AG20443 (cell line): Measurements from ENCODE around the gene SPON2.

Experiments
- DNase-seq: peaks from one replicate; pipeline ENCODE4 v3.0.0; 2012; ENCODE audit warnings: low spot score, mixed read lengths

Gene SPON2

GRCh38 chr4:1172228-1172851 is at the start of gene SPON2:
SPON2 (minus strand) TSS chr4:1172583.
- DNase-seq = peak; percentile 57

GRCh38 chr4:1221155-1221870 is 48.9 kb upstream of the SPON2 start:
- DNase-seq = no peak

- DNase-seq = no peak
Observed at GRCh38 chr4:1220566-1220965, 48.2 kb upstream of the SPON2 start.

DNA sequence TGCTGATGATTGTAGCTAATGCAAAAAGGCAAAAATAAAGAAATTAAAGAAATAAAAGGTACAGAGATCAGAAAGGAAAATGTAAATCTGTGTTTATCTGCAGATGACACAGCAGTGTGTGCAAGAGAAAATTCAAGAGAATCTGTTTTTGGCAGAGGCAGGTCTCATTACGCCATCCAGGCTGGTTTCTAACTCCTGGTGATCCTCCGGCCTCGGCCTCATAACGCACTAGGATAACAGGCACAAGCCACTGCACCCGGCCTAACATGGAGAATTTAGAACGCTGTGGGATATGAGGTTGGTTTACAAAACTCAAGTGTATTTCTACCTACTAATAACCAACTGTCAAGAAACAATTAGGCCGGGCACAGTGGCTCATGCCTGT is 47.2 kb upstream of the SPON2 start:
- DNase-seq = no peak

DNA sequence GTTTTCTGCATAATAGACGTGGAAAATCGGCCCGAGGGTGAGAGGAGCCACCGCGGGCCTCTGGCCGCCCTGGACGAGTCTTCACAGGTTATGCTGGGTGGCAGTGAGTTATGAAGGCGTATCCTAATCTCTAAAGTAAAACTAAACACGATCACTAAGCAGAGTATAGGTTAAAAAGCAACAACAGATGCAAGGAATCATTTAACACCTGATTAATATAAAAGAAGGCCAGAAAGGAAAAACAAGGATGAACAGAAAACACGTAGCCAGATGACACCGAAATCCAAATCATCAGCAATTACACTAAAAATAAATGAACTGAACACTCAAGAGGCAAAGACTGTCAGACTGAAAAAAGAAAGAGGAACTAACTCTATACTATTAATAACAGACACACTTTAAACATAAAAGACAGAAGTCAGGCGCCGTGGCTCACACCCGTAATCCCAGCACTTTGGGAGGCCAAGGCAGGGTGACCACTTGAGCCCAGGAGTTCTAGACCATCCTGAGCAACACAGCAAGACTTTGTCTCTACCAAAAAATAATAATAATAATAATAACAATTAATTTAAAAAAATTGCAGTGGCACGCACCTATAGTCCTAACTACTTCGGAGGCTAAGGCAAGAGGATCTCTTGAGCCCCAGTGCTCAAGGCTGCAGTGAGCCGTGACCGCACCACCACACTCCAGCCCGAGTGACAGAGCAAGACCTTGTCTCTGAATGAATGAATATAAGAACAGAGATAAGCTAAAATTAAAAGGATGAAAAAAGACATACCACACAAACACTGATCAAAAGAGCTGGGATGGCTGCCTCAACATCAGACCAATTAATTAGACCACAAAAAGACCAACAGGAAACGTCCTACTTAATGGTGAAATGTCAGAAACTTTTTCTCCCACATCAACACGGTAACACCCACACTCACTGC is 46.5 kb upstream of the SPON2 start:
- no peak for DNase-seq

- no peak for DNase-seq
Observed at GRCh38 chr4:1217366-1217765, 45.0 kb upstream of the SPON2 start.

GRCh38 chr4:1216869-1217294 is 44.5 kb upstream of the SPON2 start:
- no peak for DNase-seq

- no peak for DNase-seq
Observed at GRCh38 chr4:1216076-1216614, 43.8 kb upstream of the SPON2 start.

DNA sequence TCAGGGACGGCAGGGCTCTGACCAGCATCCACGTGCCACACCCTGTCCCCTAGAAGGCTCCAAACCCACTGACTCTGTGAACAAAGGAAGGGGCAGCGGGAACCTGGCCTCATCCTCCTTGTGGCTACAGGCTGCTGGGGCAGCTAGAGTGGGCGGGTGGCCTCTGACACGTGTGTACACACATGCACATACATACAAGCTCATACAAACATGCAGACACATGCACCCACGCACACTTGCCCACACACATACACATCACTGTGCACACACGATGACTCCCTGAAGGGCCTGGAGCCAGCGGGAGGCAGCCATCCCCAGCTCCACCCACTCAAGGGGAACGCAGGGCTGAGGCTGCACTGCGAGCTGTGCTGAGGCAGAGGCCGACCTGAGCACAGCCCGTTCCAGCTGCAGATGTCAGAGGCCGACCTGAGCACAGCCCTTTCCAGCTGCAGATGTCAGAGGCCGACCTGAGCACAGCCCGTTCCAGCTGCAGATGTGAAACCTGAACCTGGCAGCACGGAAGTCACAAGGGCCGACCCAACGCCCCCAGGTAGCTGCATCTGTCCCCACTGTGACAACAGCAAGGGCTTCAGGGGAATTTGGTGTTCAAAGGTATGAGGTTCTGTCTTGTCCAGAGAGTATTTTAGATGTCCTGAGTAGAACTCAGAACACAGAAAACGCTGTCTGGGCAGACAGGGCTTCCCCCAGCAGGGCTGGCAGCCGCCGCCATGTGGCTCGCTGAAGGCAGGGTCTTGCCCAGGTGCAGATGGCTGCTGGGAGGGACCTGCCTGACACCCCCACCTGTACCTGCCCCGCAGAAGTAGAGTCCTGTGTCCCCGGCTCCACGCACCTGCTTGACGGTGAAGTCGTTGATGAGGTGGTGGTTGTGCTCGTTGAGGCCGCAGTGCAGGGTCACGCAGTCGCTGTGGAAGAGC is 43.0 kb upstream of the SPON2 start:
- DNase-seq = no peak

DNA sequence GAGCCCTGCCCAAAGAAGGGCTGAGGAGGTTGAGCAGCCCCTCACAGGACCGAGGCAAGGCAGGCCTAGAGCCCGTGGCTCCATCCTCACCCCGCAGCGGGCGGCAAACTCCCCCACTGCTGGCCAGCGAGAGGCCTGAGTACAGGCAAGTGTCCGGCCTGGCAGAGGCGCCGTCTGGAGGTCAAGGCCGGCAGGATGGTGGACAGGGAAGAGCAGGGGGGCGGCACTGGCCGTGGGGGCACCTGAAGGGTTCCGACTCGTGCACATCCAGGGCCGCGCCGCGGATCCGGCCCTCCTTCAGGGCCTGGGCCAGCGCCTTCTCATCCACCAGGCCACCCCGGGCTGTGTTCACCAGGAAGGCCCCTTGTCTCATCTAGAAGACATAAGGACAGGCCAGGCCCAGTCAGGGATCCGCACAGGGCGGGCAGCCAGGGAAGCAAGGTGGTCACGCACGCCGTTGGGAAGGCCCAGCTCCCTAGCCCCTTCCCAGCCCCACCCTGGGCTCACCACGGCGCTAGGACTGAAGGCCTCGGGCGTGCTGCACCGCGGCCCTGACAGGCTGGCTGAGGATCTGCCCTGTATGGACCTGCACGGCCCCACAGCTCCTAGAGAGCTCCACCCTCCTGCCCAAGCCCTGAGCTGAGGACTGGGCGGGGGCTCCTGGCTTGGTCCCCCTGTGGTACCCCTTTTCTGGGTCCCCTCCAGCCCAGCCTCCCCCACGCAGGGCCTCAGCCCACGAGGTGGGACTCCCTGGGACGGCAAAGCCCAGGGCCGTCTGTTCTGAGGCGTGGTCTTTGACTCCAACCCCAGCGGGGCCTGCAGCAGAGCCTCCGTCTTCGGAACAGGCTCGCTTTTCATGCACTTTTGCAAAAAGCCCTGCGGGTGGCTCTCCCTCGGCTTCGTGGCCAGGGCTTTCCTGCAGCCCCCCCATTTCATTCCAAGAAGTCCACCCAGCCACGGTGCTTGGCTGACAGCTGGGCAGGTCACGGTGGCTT is 42.0 kb upstream of the SPON2 start:
- no peak for DNase-seq

DNA sequence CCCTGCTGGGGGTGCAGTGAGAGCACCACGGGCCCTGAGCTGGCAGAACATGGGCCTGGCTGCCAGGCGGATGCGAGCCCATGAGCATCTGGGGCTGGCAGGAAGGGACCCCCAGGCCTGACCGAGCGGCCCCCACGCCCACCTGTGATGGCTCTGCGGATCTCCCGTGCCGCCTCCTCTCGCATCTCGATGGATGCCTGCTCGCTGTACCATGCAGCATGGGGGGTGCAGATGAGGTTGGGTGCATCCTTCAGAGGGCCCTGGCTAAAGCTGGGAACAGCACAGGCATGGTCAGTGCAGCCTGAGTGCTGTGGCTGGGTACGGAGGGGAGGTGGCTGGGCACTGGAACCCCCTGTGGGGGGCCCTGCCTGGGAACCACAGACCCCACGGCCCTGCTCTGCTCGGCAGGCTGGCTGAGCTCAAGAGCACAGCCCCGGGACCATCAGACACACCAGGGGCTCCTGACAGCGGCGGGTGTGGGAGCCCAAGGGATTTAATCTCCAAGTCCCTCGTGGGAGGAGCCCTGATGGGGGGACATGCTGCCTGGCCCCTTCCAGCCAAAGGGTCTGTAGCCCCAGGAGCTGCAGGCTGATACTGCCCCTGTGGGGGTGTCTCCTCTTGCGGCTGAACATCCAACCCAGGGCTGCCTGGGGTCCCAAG is 41.1 kb upstream of the SPON2 start:
- DNase-seq = no peak

DNA sequence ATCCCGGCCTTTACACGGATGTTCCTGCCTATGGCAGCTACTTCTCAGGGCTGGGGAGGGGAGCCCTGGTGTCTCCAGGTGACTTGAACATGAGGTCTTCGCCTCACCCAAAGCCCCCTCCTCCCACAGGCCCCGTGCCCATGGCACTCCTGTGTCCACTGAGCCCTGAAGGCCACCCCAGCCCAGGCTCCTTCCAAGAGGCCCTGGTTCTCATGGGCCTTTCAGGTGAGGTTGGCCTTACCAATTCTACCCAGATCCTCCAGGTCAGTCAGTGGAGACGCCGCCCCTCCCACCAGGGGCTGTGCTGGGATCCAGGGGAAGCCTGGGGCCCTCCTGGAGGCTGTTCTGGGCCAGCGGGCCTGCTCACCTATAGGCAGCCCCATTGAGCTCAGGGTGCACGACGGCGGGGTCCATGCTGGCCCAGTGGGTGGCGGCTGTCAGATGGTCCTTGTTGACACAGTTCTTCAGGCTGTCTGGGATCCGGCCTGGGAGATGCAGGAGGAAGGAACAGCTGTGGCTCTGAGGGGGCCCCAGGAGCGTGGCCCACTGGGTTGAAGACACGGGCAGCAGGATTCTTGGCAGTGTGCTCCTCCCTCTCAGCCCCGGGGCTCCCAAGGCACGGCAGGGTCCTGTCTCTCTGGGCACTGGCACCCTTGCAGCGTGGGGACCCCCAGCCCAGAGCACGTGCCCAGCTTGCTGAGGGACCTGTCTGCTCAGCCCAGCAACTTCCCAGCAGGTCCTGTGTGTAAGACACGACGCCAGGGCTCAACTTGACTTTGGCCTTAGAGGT is 40.4 kb upstream of the SPON2 start:
- no peak for DNase-seq

DNA sequence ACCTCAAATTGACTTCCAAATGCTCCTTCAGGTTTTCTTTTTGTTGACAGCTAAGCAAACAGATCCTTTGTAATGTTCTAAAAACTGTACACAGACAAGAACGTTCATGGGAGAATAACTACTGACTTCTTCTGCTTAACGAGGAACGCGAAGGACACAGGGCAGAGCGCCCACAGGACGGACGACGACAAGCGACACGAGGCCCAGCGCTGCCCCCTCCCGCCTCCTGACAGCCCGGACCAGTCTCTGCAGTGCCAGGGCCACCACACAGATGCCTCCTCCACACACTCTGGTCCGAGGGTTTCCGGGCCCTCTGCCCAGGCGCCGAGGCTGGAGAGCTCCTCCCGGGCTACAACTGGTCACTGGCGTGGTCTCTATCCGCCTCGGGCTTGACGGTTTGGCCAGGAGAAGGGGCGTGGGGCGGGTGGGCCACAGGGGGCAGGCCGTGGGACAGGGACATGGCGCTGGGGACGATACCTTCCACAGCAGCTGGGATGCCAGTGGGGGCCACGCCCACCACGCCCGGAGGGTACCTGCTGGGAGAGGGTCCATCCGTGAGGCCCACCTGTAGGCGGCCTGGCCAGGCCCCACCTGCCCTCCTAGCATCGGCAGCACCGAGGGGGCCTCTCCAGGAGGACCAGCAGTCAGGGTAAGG is 39.6 kb upstream of the SPON2 start:
- no peak for DNase-seq

DNA sequence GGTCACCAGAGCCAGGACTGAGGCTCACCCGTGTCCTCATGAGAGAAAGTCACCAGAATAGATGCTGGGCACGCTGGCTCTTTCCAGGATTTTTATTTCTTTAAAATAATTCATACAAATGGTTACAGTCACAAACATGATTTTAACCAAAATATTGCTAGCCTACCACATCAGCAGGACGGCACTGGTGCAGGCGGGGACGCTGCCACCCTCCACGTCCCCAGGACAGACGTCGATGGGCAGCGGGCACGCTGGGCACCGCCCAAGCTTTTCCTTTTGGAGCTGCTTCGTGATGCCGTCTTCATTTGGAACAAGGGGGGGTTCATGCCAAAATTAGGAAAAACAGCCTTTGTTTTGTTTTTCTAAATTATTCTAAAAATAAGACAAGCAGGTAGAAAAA is 39.0 kb upstream of the SPON2 start:
- DNase-seq = no peak

DNA sequence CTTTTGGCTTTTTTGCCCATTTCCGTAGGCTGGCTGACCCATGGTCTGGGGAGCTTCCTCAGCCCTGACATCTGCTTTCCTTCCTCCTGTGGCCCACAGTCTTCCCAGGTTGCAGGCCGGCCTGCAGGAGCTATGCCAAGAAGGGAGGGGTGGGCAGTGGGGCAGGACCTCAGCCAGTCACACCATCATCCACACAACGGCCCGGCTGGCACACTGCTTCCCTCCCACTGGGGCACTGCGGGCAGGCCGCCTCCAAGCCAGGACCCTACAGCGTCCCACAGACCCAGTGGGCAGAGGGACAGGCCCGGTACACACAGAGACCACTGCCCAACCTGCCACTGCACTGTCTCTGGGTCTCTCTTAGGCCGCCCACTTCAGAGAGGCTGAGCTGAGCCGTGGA is 38.6 kb upstream of the SPON2 start:
- DNase-seq = no peak

- no peak for DNase-seq
Observed at GRCh38 chr4:1210241-1210841, 38.0 kb upstream of the SPON2 start.

GRCh38 chr4:1209821-1210220 is 37.4 kb upstream of the SPON2 start:
- peak; percentile 91 for DNase-seq
